Mesendoderm (in vitro differentiated cells): ENCODE measurements around the gene XRRA1.

Experiments used
- DNase-seq: peaks from one replicate; pipeline ENCODE4 v3.0.0; 2013
- H2AK5ac ChIP-seq: 2 replicates; pipeline ENCODE4 v1.6.1; 2013; ENCODE audit warnings: low read length, inconsistent platforms
- H2BK120ac ChIP-seq: 2 replicates; pipeline ENCODE4 v1.6.1; 2013; ENCODE audit warnings: low read depth, mild to moderate bottlenecking, low read length, moderate library complexity, mixed read lengths
- H2BK15ac ChIP-seq: replicated peaks from 2 replicates; pipeline ENCODE4 v1.6.1; 2013; ENCODE audit warnings: low read depth, mild to moderate bottlenecking, moderate library complexity
- H2BK5ac ChIP-seq: 2 replicates; pipeline ENCODE4 v1.6.1; 2013; ENCODE audit warnings: low read length, inconsistent platforms
- H3K18ac ChIP-seq: 2 replicates; pipeline ENCODE4 v1.6.1; 2013; ENCODE audit warnings: mild to moderate bottlenecking, low read length, mixed read lengths
- H3K23ac ChIP-seq: one replicate; pipeline ENCODE4 v1.6.1; 2013; ENCODE audit warnings: low read length
- H3K27ac ChIP-seq: 2 replicates; pipeline ENCODE4 v1.5.1; 2013; ENCODE audit warnings: low read depth, mild to moderate bottlenecking, inconsistent platforms, low read length, moderate library complexity
- H3K27me3 ChIP-seq: 2 replicates; pipeline ENCODE4 v1.6.1; 2013; ENCODE audit warnings: low read length, control low read depth, mild to moderate bottlenecking, inconsistent platforms; ENCODE audit not compliant: insufficient read depth, poor library complexity
- H3K36me3 ChIP-seq: 2 replicates; pipeline ENCODE4 v1.6.1; 2013; ENCODE audit warnings: low read length, inconsistent platforms; ENCODE audit not compliant: control insufficient read depth, insufficient read depth
- H3K4ac ChIP-seq: one replicate; pipeline ENCODE4 v1.6.1; 2013; ENCODE audit warnings: low read depth, mild to moderate bottlenecking, low read length, moderate library complexity
- H3K4me1 ChIP-seq: 2 replicates; pipeline ENCODE4 v1.6.1; 2013; ENCODE audit warnings: low read depth, low read length, inconsistent platforms; ENCODE audit not compliant: control insufficient read depth
- H3K4me2 ChIP-seq: 2 replicates; pipeline ENCODE4 v1.6.1; 2013; ENCODE audit warnings: low read length
- H3K4me3 ChIP-seq: 2 replicates; pipeline ENCODE4 v1.5.1; 2013; ENCODE audit warnings: mild to moderate bottlenecking, low read length
- H3K56ac ChIP-seq: one replicate; pipeline ENCODE4 v1.6.1; 2013; ENCODE audit warnings: low read length
- H3K79me1 ChIP-seq: 2 replicates; pipeline ENCODE4 v1.6.1; 2013; ENCODE audit warnings: low read length, inconsistent platforms
- H3K79me2 ChIP-seq: 2 replicates; pipeline ENCODE4 v1.6.1; 2013; ENCODE audit warnings: mild to moderate bottlenecking, low read length; ENCODE audit not compliant: control insufficient read depth, insufficient read depth
- H3K9ac ChIP-seq: 2 replicates; pipeline ENCODE4 v1.6.1; 2013; ENCODE audit warnings: low read length, inconsistent platforms
- H4K5ac ChIP-seq: one replicate; pipeline ENCODE4 v1.6.1; 2013; ENCODE audit warnings: low read length
- H4K8ac ChIP-seq: one replicate; pipeline ENCODE4 v1.6.1; 2013; ENCODE audit warnings: low read depth, mild to moderate bottlenecking, control low read depth, low read length, moderate library complexity
- WGBS: extraction: QIAGEN DNeasy Blood & Tissue Kit; methylation state at CpG from one replicate; pipeline ENCODE4 v1.1.7; 2013; ENCODE audit warnings: low lambda C conversion rate, missing lambda C conversion rate; ENCODE audit not compliant: insufficient coverage; ENCODE audit errors: extremely low coverage; 5-methylcytosine and 5-hydroxymethylcytosine counted together

Gene XRRA1

GRCh38 chr11:74929431-74930363 lies 19.2 kb downstream of the XRRA1 start:
- Histone ChIP-seq H3K4ac (no peak overlapping the region), H3K27ac (no peak overlapping the region), H2BK5ac (no peak overlapping the region), H3K4me3 (no peak overlapping the region), H3K27me3 (no peaks in the 10 kb centered on the region), H3K79me1 (no peaks in the 10 kb centered on the region), H2AK5ac (no peak overlapping the region), H3K4me1 (no peaks in the 10 kb centered on the region), H3K36me3 (no peaks in the 10 kb centered on the region), H3K4me2 (no peak overlapping the region), H3K9ac (no peak overlapping the region), H2BK15ac (no peak overlapping the region), H3K56ac (no peak overlapping the region), H3K79me2 (no peaks in the 10 kb centered on the region), H4K8ac (no peak overlapping the region), H2BK120ac (no peak overlapping the region), H3K18ac (no peak overlapping the region), H4K5ac (no peak overlapping the region), H3K23ac (no peak overlapping the region)
- DNase-seq = peak; percentile 95
- no CpG with 5 or more reads among the region's 8 CpGs for WGBS

GRCh38 chr11:74927496-74927895 lies 21.4 kb downstream of the XRRA1 start:
- Histone ChIP-seq H3K4me1 (no peaks in the 10 kb centered on the region), H3K4me3 (no peak overlapping the region), H2BK120ac (no peak overlapping the region), H3K18ac (no peak overlapping the region), H3K79me2 (no peaks in the 10 kb centered on the region), H2AK5ac (no peak overlapping the region), H3K36me3 (no peaks in the 10 kb centered on the region), H2BK5ac (no peak overlapping the region), H3K27me3 (no peaks in the 10 kb centered on the region), H3K4me2 (no peak overlapping the region), H3K79me1 (no peaks in the 10 kb centered on the region), H3K56ac (no peak overlapping the region), H3K9ac (no peak overlapping the region), H3K27ac (no peak overlapping the region), H3K23ac (no peak overlapping the region), H4K5ac (no peak overlapping the region), H4K8ac (no peak overlapping the region), H3K4ac (no peak overlapping the region), H2BK15ac (no peak overlapping the region)
- DNase-seq = no peak

DNA sequence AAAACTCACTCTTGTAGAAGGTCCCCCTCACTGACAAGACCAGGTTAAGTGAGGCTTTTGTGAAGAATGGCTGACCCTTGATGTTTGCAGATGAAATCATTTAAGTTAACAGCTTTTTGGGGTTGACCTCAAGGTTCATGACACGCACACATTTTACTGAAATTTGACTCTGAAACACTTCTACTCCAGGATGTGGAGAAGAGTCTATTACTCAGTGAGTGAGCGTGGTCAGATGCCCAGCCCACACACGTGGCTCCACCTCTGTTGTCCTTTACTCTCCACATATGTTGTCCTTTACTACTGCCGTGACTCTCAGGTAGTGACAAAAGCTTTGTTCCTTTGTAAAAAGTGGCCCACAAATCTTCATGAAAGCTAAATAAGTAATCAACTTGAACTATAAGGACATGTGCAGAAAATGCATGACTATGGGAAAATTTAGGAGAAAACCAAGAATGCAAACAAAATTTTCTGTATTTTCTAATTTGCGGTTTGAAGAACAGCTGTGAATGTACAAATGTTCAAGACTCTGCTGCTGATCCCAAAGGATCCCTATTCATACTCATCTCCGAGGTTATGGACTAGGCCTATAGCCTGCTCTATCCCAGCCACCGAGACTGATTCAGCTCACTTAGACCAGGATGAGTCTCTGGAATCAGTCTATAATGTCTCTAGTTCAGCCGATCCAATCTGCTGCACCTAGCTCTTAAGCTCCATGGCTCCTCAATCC lies 22.4 kb downstream of the XRRA1 start:
- Histone ChIP-seq H3K27me3 (no peaks in the 10 kb centered on the region), H2BK15ac (no peak overlapping the region), H3K4me2 (no peak overlapping the region), H2BK5ac (no peak overlapping the region), H3K18ac (no peak overlapping the region), H3K56ac (no peak overlapping the region), H4K5ac (no peak overlapping the region), H3K79me1 (no peaks in the 10 kb centered on the region), H4K8ac (no peak overlapping the region), H3K23ac (no peak overlapping the region), H3K4me1 (no peaks in the 10 kb centered on the region), H3K27ac (no peak overlapping the region), H3K4me3 (no peak overlapping the region), H3K9ac (no peak overlapping the region), H3K36me3 (no peaks in the 10 kb centered on the region), H2AK5ac (no peak overlapping the region), H3K79me2 (no peaks in the 10 kb centered on the region), H2BK120ac (no peak overlapping the region), H3K4ac (no peak overlapping the region)
- no CpG with 5 or more reads among the region's 8 CpGs for whole genome bisulfite sequencing
- DNase-seq = no peak

GRCh38 chr11:74925281-74925680 lies 23.6 kb downstream of the XRRA1 start:
- Histone ChIP-seq H3K79me2 (no peaks in the 10 kb centered on the region), H2BK5ac (no peak overlapping the region), H2BK120ac (no peak overlapping the region), H3K4ac (no peak overlapping the region), H3K9ac (no peak overlapping the region), H3K23ac (no peak overlapping the region), H3K27ac (no peak overlapping the region), H4K8ac (no peak overlapping the region), H3K27me3 (no peaks in the 10 kb centered on the region), H2BK15ac (no peak overlapping the region), H3K4me1 (no peaks in the 10 kb centered on the region), H3K79me1 (no peaks in the 10 kb centered on the region), H4K5ac (no peak overlapping the region), H3K4me2 (no peak overlapping the region), H3K18ac (no peak overlapping the region), H3K36me3 (no peaks in the 10 kb centered on the region), H2AK5ac (no peak overlapping the region), H3K4me3 (no peak overlapping the region), H3K56ac (no peak overlapping the region)
- DNase-seq = no peak
- no CpG with 5 or more reads among the region's 4 CpGs for WGBS

DNA sequence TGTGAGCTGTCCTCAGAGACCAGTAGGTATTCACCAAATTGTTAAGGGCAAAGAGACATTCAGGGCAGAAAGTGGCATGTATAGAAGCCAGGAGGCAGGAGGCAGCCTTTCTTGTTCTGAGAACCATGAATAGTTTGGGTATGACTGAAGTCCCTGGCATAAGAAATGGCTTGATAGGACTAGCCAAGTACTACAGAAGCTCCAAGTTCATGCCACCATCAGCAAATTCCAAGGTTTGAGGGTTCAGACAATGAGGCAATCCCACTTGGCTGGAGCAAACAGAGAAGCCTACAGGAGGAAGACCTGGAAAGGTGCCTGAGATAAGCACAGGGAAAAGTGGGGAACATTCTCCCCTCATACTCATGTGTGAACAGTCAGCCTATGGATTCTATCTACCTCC lies 25.8 kb downstream of the XRRA1 start:
- Histone ChIP-seq H3K27me3 (no peaks in the 10 kb centered on the region), H4K8ac (no peak overlapping the region), H3K79me1 (no peaks in the 10 kb centered on the region), H3K4me1 (no peaks in the 10 kb centered on the region), H2BK5ac (no peak overlapping the region), H2BK120ac (no peak overlapping the region), H3K18ac (no peak overlapping the region), H3K36me3 (no peaks in the 10 kb centered on the region), H3K9ac (no peak overlapping the region), H2AK5ac (no peak overlapping the region), H3K4ac (no peak overlapping the region), H4K5ac (no peak overlapping the region), H2BK15ac (no peak overlapping the region), H3K4me3 (no peak overlapping the region), H3K23ac (no peak overlapping the region), H3K56ac (no peak overlapping the region), H3K4me2 (no peak overlapping the region), H3K79me2 (no peaks in the 10 kb centered on the region), H3K27ac (no peak overlapping the region)
- no peak for DNase-seq
